Endodermal cell (in vitro differentiated cells): ENCODE data around the gene CD300H. TPM values are rescaled to one million over a fixed set of nuclear protein-coding genes. Genes with fewer than 3 reads are reported as not detected.

Experiments used
- DNase-seq: peaks from one replicate; pipeline ENCODE4 v3.0.0-alpha.2; 2017
- H3K27ac ChIP-seq: 2 replicates; pipeline ENCODE4 v1.5.1; 2013; ENCODE audit warnings: mild to moderate bottlenecking, low read depth, low read length, moderate library complexity
- H3K27me3 ChIP-seq: 2 replicates; pipeline ENCODE4 v1.6.1; 2013; ENCODE audit warnings: mild to moderate bottlenecking, low read length, moderate library complexity; ENCODE audit not compliant: insufficient read depth, control insufficient read depth, poor library complexity, severe bottlenecking
- H3K36me3 ChIP-seq: 2 replicates; pipeline ENCODE4 v1.7.0; 2013; ENCODE audit warnings: mild to moderate bottlenecking, low read length, moderate library complexity; ENCODE audit not compliant: control insufficient read depth, insufficient read depth
- H3K4me1 ChIP-seq: one replicate; pipeline ENCODE4 v1.7.0; 2013; ENCODE audit warnings: low read length; ENCODE audit not compliant: control insufficient read depth, insufficient read depth
- H3K4me3 ChIP-seq: 2 replicates; pipeline ENCODE4 v1.5.1; 2013; ENCODE audit warnings: mild to moderate bottlenecking, low read length, moderate library complexity
- H3K9ac ChIP-seq: 2 replicates; pipeline ENCODE4 v1.6.1; 2013; ENCODE audit warnings: mild to moderate bottlenecking, low read length, moderate library complexity; ENCODE audit not compliant: poor library complexity, severe bottlenecking; ENCODE audit errors: extremely low read depth
- H3K9me3 ChIP-seq: 2 replicates; pipeline ENCODE4 v1.6.1; 2013; ENCODE audit warnings: mild to moderate bottlenecking, low read length, moderate library complexity; ENCODE audit not compliant: control insufficient read depth
- H3K27ac Mint-ChIP-seq: 2 replicates; pipeline ENCODE4 v1.8.0; 2020; ENCODE audit warnings: mixed read lengths
- H3K27me3 Mint-ChIP-seq: 2 replicates; pipeline ENCODE4 v1.8.0; 2021; ENCODE audit warnings: mild to moderate bottlenecking, mixed read lengths; ENCODE audit not compliant: insufficient read depth
- H3K36me3 Mint-ChIP-seq: 2 replicates; pipeline ENCODE4 v1.8.0; 2020; ENCODE audit warnings: low read depth, mixed read lengths
- H3K4me1 Mint-ChIP-seq: 2 replicates; pipeline ENCODE4 v1.8.0; 2020; ENCODE audit warnings: mixed read lengths
- H3K4me3 Mint-ChIP-seq: 2 replicates; pipeline ENCODE4 v1.8.0; 2020; ENCODE audit warnings: mild to moderate bottlenecking, moderate library complexity, mixed read lengths
- H3K9me3 Mint-ChIP-seq: 2 replicates; pipeline ENCODE4 v1.8.0; 2020; ENCODE audit warnings: mild to moderate bottlenecking, mixed read lengths
- CTCF ChIP-seq: fragments of 200-600 bp; sonication (generic); conservative IDR thresholded peaks from 2 replicates; pipeline ENCODE4 v1.5.0; 2021; ENCODE audit warnings: antibody characterized with exemption, mild to moderate bottlenecking
- WGBS, 2 experiments: methylation state at CpG; one replicate each; pipeline versions ENCODE4 v1.1.5 to v1.1.7; 2013; ENCODE audit warnings: missing lambda C conversion rate in 2 of 2, mixed read lengths in 1 of 2; ENCODE audit not compliant: insufficient coverage in 1 of 2, insufficient read length in 1 of 2; 5-methylcytosine and 5-hydroxymethylcytosine counted together
- total RNA-seq, 2 donors: library from RNA; stranded (reverse); fragmentation: NEBNext Ultra II Directional in 1 of 2; extraction: Animal tissue kit (Norgen Biotek cat#: 25700) in 1 of 2; gene quantifications; 2 replicates in 1 of 2; 3 replicates in 1 of 2; pipeline ENCODE4 v1.2.1, GENCODE V29; 2021

The CD300H gene
- total RNA-seq, 2 donors from 2014 or later: not detected

GRCh38 chr17:74544991-74545842 lies 22.1 kb downstream of the CD300H start:
- H3K9me3 Mint-ChIP-seq: no peaks in the 10 kb centered on the region
- no peak overlapping the region for H3K4me3 Mint-ChIP-seq
- WGBS, 2 experiments: 90 to 92% methylated on average over 5 to 16 of the region's 16 CpGs
- Histone ChIP-seq H3K36me3 (no peaks in the 10 kb centered on the region), H3K9ac (no peak overlapping the region), H3K9me3 (no peaks in the 10 kb centered on the region), H3K27ac (no peak overlapping the region), H3K4me3 (no peak overlapping the region), H3K27me3 (no peaks in the 10 kb centered on the region), H3K4me1 (no peaks in the 10 kb centered on the region)
- TF ChIP-seq CTCF: no peak
- peaks cover 7% of the 10 kb centered on the region for H3K27me3 Mint-ChIP-seq
- H3K4me1 Mint-ChIP-seq: peaks cover 3% of the 10 kb centered on the region
- no peak for DNase-seq
- H3K27ac Mint-ChIP-seq: no peak overlapping the region
- no peaks in the 10 kb centered on the region for H3K36me3 Mint-ChIP-seq

- H3K9me3 Mint-ChIP-seq: no peaks in the 10 kb centered on the region
- H3K4me3 Mint-ChIP-seq: no peak overlapping the region
- no peak for DNase-seq
Observed at GRCh38 chr17:74543891-74544760, 23.2 kb downstream of the CD300H start.

More at GRCh38 chr17:74543891-74544760, 23.2 kb downstream of the CD300H start:
- Histone ChIP-seq H3K27me3 (no peaks in the 10 kb centered on the region), H3K9me3 (no peaks in the 10 kb centered on the region), H3K4me3 (no peak overlapping the region), H3K4me1 (no peaks in the 10 kb centered on the region), H3K27ac (no peak overlapping the region), H3K9ac (no peak overlapping the region), H3K36me3 (no peaks in the 10 kb centered on the region)
- no peaks in the 10 kb centered on the region for H3K36me3 Mint-ChIP-seq
- peaks cover 3% of the 10 kb centered on the region for H3K4me1 Mint-ChIP-seq
- 89 to 92% methylated on average over 11 to 18 of the region's 18 CpGs for WGBS, 2 experiments
- H3K27me3 Mint-ChIP-seq: peaks cover 6% of the 10 kb centered on the region
- TF ChIP-seq CTCF: no peak
- no peak overlapping the region for H3K27ac Mint-ChIP-seq
